OCI-LY7 (cell line): Measurements from ENCODE around the gene FMN1. TPM values are rescaled to one million over a fixed set of nuclear protein-coding genes. Genes with fewer than 3 reads are reported as not detected.

Source experiments
- BruUV-seq: library from RNA; stranded (reverse); fragments of 400-500 nt; replicated peaks from 2 replicates; lab custom pipeline; 2021; lab: Mats Ljungman, UMichigan
- CTCF ChIA-PET: fragments of 300-600 bp; sonication (Branson Sonifier 250); formaldehyde crosslinking; loops from one replicate; lab custom pipeline; 2022; ENCODE audit warnings: antibody characterized with exemption; ENCODE audit not compliant: unreplicated experiment; lab: Charles Lee
- POLR2A ChIA-PET: fragments of 300-600 bp; sonication (Branson Sonifier 250); formaldehyde crosslinking; loops from one replicate; lab custom pipeline; 2022; ENCODE audit warnings: antibody characterized with exemption; lab: Charles Lee
- DNase-seq: peaks from one replicate; pipeline ENCODE4 v3.0.0-alpha.2; 2015; ENCODE audit warnings: low spot score
- H2AFZ ChIP-seq: fragments of 200-600 bp; sonication (generic), shearing (Covaris generic); 2 replicates; pipeline ENCODE4 v1.6.1; 2014; ENCODE audit warnings: mild to moderate bottlenecking, antibody characterized with exemption, low read length, moderate library complexity
- H3K27ac ChIP-seq: fragments of 200-600 bp; sonication (generic); 2 replicates; pipeline ENCODE4 v1.5.1; 2014; ENCODE audit warnings: mixed run types, low read depth, mild to moderate bottlenecking, moderate library complexity, low read length, inconsistent platforms; ENCODE audit not compliant: poor library complexity, severe bottlenecking
- H3K36me3 ChIP-seq: fragments of 200-600 bp; sonication (generic); 2 replicates; pipeline ENCODE4 v1.6.1; 2014; ENCODE audit warnings: mild to moderate bottlenecking, antibody characterized with exemption, low read length, moderate library complexity, mixed read lengths; ENCODE audit not compliant: insufficient read depth
- H3K4me1 ChIP-seq: fragments of 200-600 bp; sonication (generic); 2 replicates; pipeline ENCODE4 v1.5.1; 2014; ENCODE audit warnings: mild to moderate bottlenecking, low read length; ENCODE audit not compliant: insufficient read depth, poor library complexity, severe bottlenecking
- H3K4me2 ChIP-seq: fragments of 200-600 bp; sonication (generic); 2 replicates; pipeline ENCODE4 v1.6.1; 2014; ENCODE audit warnings: mild to moderate bottlenecking, low read length
- H3K4me3 ChIP-seq: fragments of 200-600 bp; sonication (generic); 2 replicates; pipeline ENCODE4 v1.5.1; 2014; ENCODE audit warnings: mild to moderate bottlenecking, low read depth, low read length; ENCODE audit not compliant: poor library complexity, severe bottlenecking
- H3K79me2 ChIP-seq: fragments of 200-600 bp; sonication (generic); 2 replicates; pipeline ENCODE4 v1.6.1; 2016; ENCODE audit warnings: low read depth, mild to moderate bottlenecking, low read length, moderate library complexity, mixed read lengths; ENCODE audit not compliant: insufficient read depth
- H3K9me2 ChIP-seq: fragments of 200-600 bp; sonication (generic); 2 replicates; pipeline ENCODE4 v1.6.1; 2016; ENCODE audit warnings: mild to moderate bottlenecking, low read length, mixed read lengths; ENCODE audit not compliant: insufficient read depth
- H3K9me3 ChIP-seq: fragments of 200-600 bp; sonication (generic); 2 replicates; pipeline ENCODE4 v1.6.1; 2014; ENCODE audit warnings: mild to moderate bottlenecking, mixed run types, low read length, mixed read lengths
- H4K20me1 ChIP-seq: fragments of 200-600 bp; sonication (generic); 2 replicates; pipeline ENCODE4 v1.6.1; 2014; ENCODE audit warnings: mild to moderate bottlenecking, antibody characterized with exemption, low read length, moderate library complexity, mixed read lengths; ENCODE audit not compliant: insufficient read depth
- CTCF ChIP-seq: fragments of 200-600 bp; sonication (generic); conservative IDR thresholded peaks from 2 replicates; pipeline ENCODE4 v1.5.1; 2014; ENCODE audit warnings: mild to moderate bottlenecking, antibody characterized with exemption, low read length, moderate library complexity, mixed read lengths
- EZH2phosphoT487 ChIP-seq: fragments of 200-600 bp; sonication (generic); IDR thresholded peaks from 2 replicates; pipeline ENCODE4 v1.6.1; 2018; ENCODE audit warnings: low read depth, borderline replicate concordance, mild to moderate bottlenecking, mixed run types, antibody characterized with exemption, low read length, moderate library complexity, mixed read lengths
- intact Hi-C: fragments of 100-400 bp; cut with micrococcal nuclease; formaldehyde crosslinking; loops from one replicate; pipeline ENCODE4 v1.10.0; 2022; ENCODE audit not compliant: unreplicated experiment
- total RNA-seq, 2 experiments: library from RNA; depleted of rRNA in 1 of 2; stranded (reverse); fragments of >200 nt in 1 of 2; shearing (Covaris generic) in 1 of 2; gene quantifications; 2 replicates each; pipeline ENCODE4 v1.2.3, GENCODE V29; 2014 to 2022

The FMN1 gene
- total RNA-seq, 2 experiments from 2014 or later, result 3.2 to 4.2 TPM

GRCh38 chr15:32877252-32878019, 317.1 kb downstream of the FMN1 start:
- Histone ChIP-seq H3K79me2 (no peaks in the 10 kb centered on the region), H3K36me3 (no peaks in the 10 kb centered on the region), H3K4me1 (no peaks in the 10 kb centered on the region), H3K9me3 (no peaks in the 10 kb centered on the region), H2AFZ (no peak overlapping the region), H3K9me2 (no peaks in the 10 kb centered on the region), H4K20me1 (no peaks in the 10 kb centered on the region), H3K4me3 (no peak overlapping the region), H3K27ac (no peak overlapping the region), H3K4me2 (no peak overlapping the region)
- BruUV-seq, result no TSS peak
- DNase-seq, result no peak
- intact Hi-C loops, result no loop called here
- TF ChIP-seq CTCF, result no peak
- no peak for TF ChIP-seq EZH2phosphoT487
- CTCF ChIA-PET, result no interaction called here
- POLR2A ChIA-PET, result interaction anchor here (0.7 kb wide), 1 partner anchor 211 kb away, joined by 3 read pairs; no protein-coding TSS in a partner anchor

- TF ChIP-seq CTCF (no peak), EZH2phosphoT487 (no peak)
- intact Hi-C loops, result no loop called here
- Histone ChIP-seq H3K4me2 (no peak overlapping the region), H4K20me1 (no peaks in the 10 kb centered on the region), H3K9me2 (no peaks in the 10 kb centered on the region), H3K79me2 (no peaks in the 10 kb centered on the region), H2AFZ (no peak overlapping the region), H3K4me3 (no peak overlapping the region), H3K27ac (no peak overlapping the region), H3K9me3 (no peaks in the 10 kb centered on the region), H3K36me3 (no peaks in the 10 kb centered on the region), H3K4me1 (peaks cover 6% of the 10 kb centered on the region)
- CTCF ChIA-PET, result no interaction called here
- POLR2A ChIA-PET, result no interaction called here
- DNase-seq, result no peak
- no TSS peak for BruUV-seq
Measured at GRCh38 chr15:32873284-32874114, 321.0 kb downstream of the FMN1 start.
